ENCODE data around the gene PBX2. TPM values are rescaled to one million over a fixed set of nuclear protein-coding genes. Genes with fewer than 3 reads are reported as not detected.
"Not testable (repeated sequence)": the region's sequence is repeated elsewhere in the genome, so short reads cannot be mapped to it uniquely, and the experiment has no call there.

PBX2 gene
- total RNA-seq, 1 donor from 2014 or later = 25.1 TPM

- DNase-seq (ENCODE audit: low read depth) = no peak
These were observed 37.9 kb downstream of the PBX2 start, which contains the start of gene PRRT1 for GRCh38 chr6:32151863-32152768. Gene PRRT1, minus strand, starts transcription at chr6:32151939. Its CDS starts 112 bp downstream, at chr6:32151827.

- no peak for DNase-seq (ENCODE audit: low read depth)
These were observed 38.7 kb downstream of the PBX2 start for GRCh38 chr6:32151181-32151862.

- DNase-seq (ENCODE audit: low read depth) = no peak
These were observed 39.8 kb downstream of the PBX2 start for GRCh38 chr6:32149932-32150870.

- DNase-seq (ENCODE audit: low read depth) = no peak
These were observed 40.8 kb downstream of the PBX2 start for GRCh38 chr6:32149092-32149755.

GRCh38 chr6:32148289-32149091, 41.5 kb downstream of the PBX2 start:
- DNase-seq (ENCODE audit: low read depth) = no peak

GRCh38 chr6:32147401-32148132, 42.4 kb downstream of the PBX2 start:
- no peak for DNase-seq (ENCODE audit: low read depth)

GRCh38 chr6:32146687-32147086, 43.3 kb downstream of the PBX2 start:
- DNase-seq (ENCODE audit: low read depth) = no peak

GRCh38 chr6:32146287-32146686, 43.7 kb downstream of the PBX2 start:
- DNase-seq (ENCODE audit: low read depth) = no peak

- not testable (repeated sequence) for DNase-seq (ENCODE audit: low read depth)
These were observed 45.8 kb downstream of the PBX2 start for GRCh38 chr6:32144238-32144637.

GRCh38 chr6:32140420-32141046, 49.5 kb downstream of the PBX2 start:
- DNase-seq (ENCODE audit: low read depth) = no peak

- no peak for DNase-seq (ENCODE audit: low read depth)
These were observed 50.4 kb downstream of the PBX2 start for GRCh38 chr6:32139590-32139989.

GRCh38 chr6:32137454-32137853, 52.5 kb downstream of the PBX2 start:
- DNase-seq (ENCODE audit: low read depth) = no peak

Small RNAs within 50 kb of the gene (microRNA-seq; reads per million reads assigned to microRNA genes)
- gene MIR6721 = 1.6 reads per million, percentile 3 among the genes with 10 or more reads in this experiment
- gene MIR6833 = not detected

Other genes starting within 250 kb of the PBX2 start
- 1.8 and 6.6 TPM in 2 replicates for gene CFB, start 244.1 kb downstream of the PBX2 start, total RNA-seq
- 86.4 and 87.1 TPM in 2 replicates for gene NELFE, start 231.2 kb downstream of the PBX2 start, total RNA-seq
- 32.1 and 37.3 TPM in 2 replicates for gene SKIC2, start 231.0 kb downstream of the PBX2 start, total RNA-seq
- gene DXO, start 218.1 kb downstream of the PBX2 start, total RNA-seq = 28.7 and 32.3 TPM in 2 replicates
- 3.5 and 4.2 TPM in 2 replicates for gene C4A, start 208.1 kb downstream of the PBX2 start, total RNA-seq
- 3.0 and 6.7 TPM in 2 replicates for gene C4B, start 175.4 kb downstream of the PBX2 start, total RNA-seq
- not detected in 2 replicates for gene CYP21A2, start 151.8 kb downstream of the PBX2 start, total RNA-seq
- gene TNXB, start 80.9 kb downstream of the PBX2 start, total RNA-seq = 0.16 and 0.36 TPM in 2 replicates
- gene ATF6B, start 62.0 kb downstream of the PBX2 start, total RNA-seq = 26.4 and 34.7 TPM in 2 replicates
- gene FKBPL, start 59.9 kb downstream of the PBX2 start, total RNA-seq = 4.7 and 6.8 TPM in 2 replicates
- gene PRRT1, start 38.3 kb downstream of the PBX2 start, total RNA-seq = not detected in 2 replicates
- 20.4 and 33.4 TPM in 2 replicates for gene PPT2, start 36.1 kb downstream of the PBX2 start, total RNA-seq
- gene EGFL8, start 25.6 kb downstream of the PBX2 start, total RNA-seq = 1.4 and 2.2 TPM in 2 replicates
- 68.2 and 79.2 TPM in 2 replicates for gene AGPAT1, start 14.1 kb downstream of the PBX2 start, total RNA-seq
- gene RNF5, start 11.8 kb downstream of the PBX2 start, total RNA-seq = 70.9 and 78.1 TPM in 2 replicates
- gene AGER, start 5.9 kb downstream of the PBX2 start, total RNA-seq = 0.86 and 0.88 TPM in 2 replicates
- gene GPSM3, start 2.4 kb upstream of the PBX2 start, total RNA-seq = 0.27 TPM in 1 of 2 replicates, not detected in the other
- 0.53 and 1.2 TPM in 2 replicates for gene NOTCH4, start 33.9 kb upstream of the PBX2 start, total RNA-seq
- not detected in 2 replicates for gene TSBP1, start 181.7 kb upstream of the PBX2 start, total RNA-seq
- not detected in 2 replicates for gene BTNL2, start 217.0 kb upstream of the PBX2 start, total RNA-seq
- gene HLA-DRA, start 249.7 kb upstream of the PBX2 start, total RNA-seq = 0.45 and 0.47 TPM in 2 replicates

Data from myocyte (in vitro differentiated cells).